GM12878 (cell line): Measurements from ENCODE around the gene FAM83D. TPM values are rescaled to one million over a fixed set of nuclear protein-coding genes. Genes with fewer than 3 reads are reported as not detected.

Experiments used
- ATAC-seq: fragments of 200-7000 bp; cut with Tn5 transposase; 3 replicates; pipeline ENCODE4 v1.9.1; 2020; ENCODE audit warnings: mild to moderate bottlenecking, moderate library complexity
- BruUV-seq: library from RNA; stranded (reverse); fragments of 400-500 nt; replicated peaks from 2 replicates; lab custom pipeline; 2021; lab: Mats Ljungman, UMichigan
- CTCF ChIA-PET: fragments of 300-600 bp; sonication (Branson Sonifier 250); formaldehyde crosslinking; extraction: SDS; loops from one replicate; lab custom pipeline; 2021; ENCODE audit warnings: inconsistent platforms; lab: Yijun Ruan, JAX
- POLR2A ChIA-PET: fragments of 350-600 bp; formaldehyde crosslinking; extraction: SDS; loops from one replicate; lab custom pipeline; 2021; ENCODE audit warnings: inconsistent platforms; lab: Charles Lee
- RAD21 ChIA-PET: fragments of 300-600 bp; sonication (Branson Sonifier 250); formaldehyde crosslinking; loops from one replicate; lab custom pipeline; 2023; ENCODE audit warnings: antibody characterized with exemption; ENCODE audit not compliant: unreplicated experiment; lab: Charles Lee
- SMC1A ChIA-PET: fragments of 300-600 bp; sonication (Branson Sonifier 250); formaldehyde crosslinking; loops from one replicate; lab custom pipeline; 2023; ENCODE audit not compliant: unreplicated experiment, uncharacterized antibody; lab: Charles Lee
- DNase-seq: peaks from one replicate; pipeline ENCODE4 v3.0.0-alpha.2; 2011; ENCODE audit warnings: low read depth, low spot score
- FAIRE-seq: peaks from 3 replicates; lab custom pipeline; 2011; peaks lifted over from hg19 to GRCh38; lab: Jason Lieb, UNC
- H2AFZ ChIP-seq: 2 replicates; pipeline ENCODE4 v1.6.0; 2011; ENCODE audit warnings: low read depth, low read length, control low read depth; ENCODE audit not compliant: control insufficient read depth
- H3K27ac ChIP-seq: 2 replicates; pipeline ENCODE4 v1.5.1; 2011; ENCODE audit warnings: control low read depth; ENCODE audit not compliant: control insufficient read depth, insufficient read depth
- H3K27me3 ChIP-seq, 2 experiments: replicated peaks in 1 of 2; 2 replicates each; pipeline versions ENCODE4 v1.6.0 to v1.6.1; 2011; ENCODE audit warnings: low read length in 1 of 2; ENCODE audit not compliant: control insufficient read depth in 2 of 2, insufficient read depth in 2 of 2
- H3K36me3 ChIP-seq, 2 experiments: 2 replicates each; pipeline ENCODE4 v1.5.1; 2011; ENCODE audit warnings: low read length in 1 of 2; ENCODE audit not compliant: control insufficient read depth in 2 of 2, insufficient read depth in 2 of 2
- H3K4me1 ChIP-seq: 2 replicates; pipeline ENCODE4 v1.6.1; 2011; ENCODE audit warnings: mild to moderate bottlenecking, low read length, moderate library complexity, mixed read lengths; ENCODE audit not compliant: control insufficient read depth, insufficient read depth
- H3K4me2 ChIP-seq: 2 replicates; pipeline ENCODE4 v1.6.0; 2011; ENCODE audit warnings: control low read depth; ENCODE audit not compliant: control insufficient read depth, insufficient read depth
- H3K4me3 ChIP-seq: fragments of 200-600 bp; sonication (generic); 2 replicates; pipeline ENCODE4 v1.5.1; 2016
- H3K79me2 ChIP-seq: 2 replicates; pipeline ENCODE4 v1.6.0; 2011; ENCODE audit warnings: low read length; ENCODE audit not compliant: control insufficient read depth, insufficient read depth
- H3K9ac ChIP-seq: 2 replicates; pipeline ENCODE4 v1.8.0; 2011; ENCODE audit warnings: low read length, control low read depth, mixed read lengths; ENCODE audit not compliant: control insufficient read depth, insufficient read depth
- H3K9me3 ChIP-seq: replicated peaks from 3 replicates; pipeline ENCODE4 v1.5.1; 2011; ENCODE audit warnings: mild to moderate bottlenecking, low read length; ENCODE audit not compliant: control insufficient read depth, insufficient read depth
- H4K20me1 ChIP-seq: 2 replicates; pipeline ENCODE4 v1.6.0; 2011; ENCODE audit not compliant: control insufficient read depth, insufficient read depth
- BRCA1 ChIP-seq: IDR thresholded peaks from 2 replicates; pipeline ENCODE4 v1.6.1; 2011; ENCODE audit warnings: low read depth, low read length, improper control_type of control experiment
- CEBPB ChIP-seq, 2 experiments: fragments of 150-350 bp in 1 of 2; IDR thresholded peaks; 2 replicates each; pipeline ENCODE4 v1.6.1; 2012 to 2014; ENCODE audit warnings: low read depth in 2 of 2, low read length in 2 of 2, borderline replicate concordance in 1 of 2, inconsistent platforms in 1 of 2
- CEBPZ ChIP-seq: fragments of 150-350 bp; IDR thresholded peaks from 2 replicates; pipeline ENCODE4 v1.6.1; 2016; ENCODE audit warnings: low read depth, low read length
- CTCF ChIP-seq, 3 experiments: IDR thresholded peaks in 2 of 3; conservative IDR thresholded peaks in 1 of 3; 2 replicates each; pipeline ENCODE4 v1.5.1; 2011; ENCODE audit warnings: low read depth in 3 of 3, low read length in 3 of 3, mild to moderate bottlenecking in 3 of 3, control low read depth in 2 of 3, moderate library complexity in 2 of 3, inconsistent platforms in 1 of 3, mixed read lengths in 1 of 3; ENCODE audit not compliant: control insufficient read depth in 2 of 3, insufficient read depth in 1 of 3; ENCODE audit errors: extremely low read depth in 1 of 3
- DPF2 ChIP-seq: fragments of 450-650 bp; IDR thresholded peaks from 2 replicates; pipeline ENCODE4 v1.6.1; 2017; ENCODE audit warnings: mild to moderate bottlenecking
- HDGF ChIP-seq: fragments of 450-650 bp; IDR thresholded peaks from 2 replicates; pipeline ENCODE4 v1.6.1; 2016; ENCODE audit warnings: antibody characterized with exemption
- MEF2A ChIP-seq: IDR thresholded peaks from 2 replicates; pipeline ENCODE4 v1.6.1; 2011; ENCODE audit warnings: low read depth, mild to moderate bottlenecking, low read length, moderate library complexity; ENCODE audit not compliant: insufficient read depth
- MTA2 ChIP-seq: fragments of 450-650 bp; IDR thresholded peaks from 2 replicates; pipeline ENCODE4 v1.6.1; 2016; ENCODE audit warnings: low read depth, mild to moderate bottlenecking, moderate library complexity
- MTA3 ChIP-seq: IDR thresholded peaks from 2 replicates; pipeline ENCODE4 v1.6.1; 2012; ENCODE audit warnings: low read length, inconsistent platforms, borderline replicate concordance
- NKRF ChIP-seq: fragments of 450-650 bp; conservative IDR thresholded peaks from 2 replicates; pipeline ENCODE4 v1.6.1; 2017; ENCODE audit warnings: mild to moderate bottlenecking, moderate library complexity
- POU2F2 ChIP-seq: IDR thresholded peaks from 3 replicates; pipeline ENCODE4 v1.6.1; 2011; ENCODE audit warnings: low read depth, mild to moderate bottlenecking, low read length, borderline replicate concordance
- SUPT20H ChIP-seq: IDR thresholded peaks from 2 replicates; pipeline ENCODE4 v1.6.1; 2011; ENCODE audit warnings: low read depth, mild to moderate bottlenecking, low read length, moderate library complexity, borderline replicate concordance; ENCODE audit not compliant: control insufficient read depth
- TARDBP ChIP-seq: IDR thresholded peaks from 2 replicates; pipeline ENCODE4 v1.6.1; 2016; ENCODE audit warnings: borderline replicate concordance
- TCF7 ChIP-seq: IDR thresholded peaks from 2 replicates; pipeline ENCODE4 v1.6.1; 2014; ENCODE audit warnings: antibody characterized with exemption, borderline replicate concordance
- USF1 ChIP-seq: IDR thresholded peaks from 2 replicates; pipeline ENCODE4 v1.6.1; 2011; ENCODE audit warnings: borderline replicate concordance, low read depth, mild to moderate bottlenecking, moderate library complexity, mixed read lengths, low read length; ENCODE audit not compliant: insufficient read depth; ENCODE audit errors: extremely low read length
- in situ Hi-C: fragments of 300-500 bp; cut with MboI; formaldehyde crosslinking; loops from 9 replicates; pipeline ENCODE4 v1.14.3; 2018; ENCODE audit warnings: mixed read lengths
- intact Hi-C: fragments of 100-400 bp; cut with micrococcal nuclease; formaldehyde crosslinking; loops from one replicate; pipeline ENCODE4 v1.14.2; 2022; ENCODE audit not compliant: unreplicated experiment
- polyA plus RNA-seq, 11 experiments: library from polyadenylated mRNA; depleted of rRNA in 4 of 11; unstranded in 6 of 11; stranded (reverse) in 5 of 11; fragments of >200 nt; fragmentation: Nextera tagmentation in 4 of 11; fragmentation: Illumina TruSeq in 1 of 11; extraction: Ambion mirVana in 4 of 11; extraction: Trizol in 1 of 11; gene quantifications; 1 replicate in 1 of 11; 2 replicates in 10 of 11; pipeline versions ENCODE4 v1.2.1 to v1.2.3, GENCODE V29; 2011 to 2016; ENCODE audit warnings: inconsistent platforms in 2 of 11, missing spikeins in 2 of 11, low read depth in 1 of 11
- total RNA-seq, 4 experiments: library from RNA; depleted of rRNA in 3 of 4; stranded (reverse); fragments of >200 nt in 3 of 4; fragmentation: Illumina TruSeq in 1 of 4; extraction: Trizol in 1 of 4; gene quantifications; 2 replicates each; pipeline versions ENCODE4 v1.2.1 to v1.2.3, GENCODE V29; 2013 to 2021

Gene FAM83D
- total and polyA plus RNA-seq, 10 of the 15 experiments (the other 5 are each of a cell fraction or from before 2014, with no cell fraction given), result 4.5 to 34.8 (median 19.2) TPM

- TF ChIP-seq CEBPZ, result no peak
- TF ChIP-seq BRCA1, result no peak
- no peak for TF ChIP-seq MTA3
- TF ChIP-seq MTA2, result no peak
- no peak for TF ChIP-seq POU2F2
- no peak for TF ChIP-seq MEF2A
- no peak for TF ChIP-seq SUPT20H
- TF ChIP-seq CEBPB (IDR thresholded peaks at IDR 0.05; ENCODE audit: borderline replicate concordance in 1 of 2, low read depth in 2 of 2, low read length in 2 of 2), result no peak
Measured at GRCh38 chr20:38970302-38970701, 44.1 kb downstream of the FAM83D start (continued).

GRCh38 chr20:38973107-38973506, 46.9 kb downstream of the FAM83D start:
- H3K36me3 ChIP-seq, result peaks cover 0 to 15% of the 10 kb centered on the region in 2 experiments; a peak in 2 of 4 replicates
- in situ Hi-C loops (no loop called here), intact Hi-C loops (no loop called here)
- ATAC-seq, result peak; percentile 66
- FAIRE-seq, result no peak
- no TSS peak for BruUV-seq
- no peak overlapping the region; the same call in 1 of the 2 replicates for H3K27ac ChIP-seq
- POLR2A ChIA-PET, result interaction anchor here (0.6 to 5.1 kb wide), 2 partner anchors 11 to 13 kb away, joined by 3 to 23 read pairs; partner anchors contain the start of gene DHX35
- no peaks in the 10 kb centered on the region for H3K4me1 ChIP-seq
- H3K27me3 ChIP-seq, result no peaks in the 10 kb centered on the region
- H3K4me2 ChIP-seq, result peak overlapping the region; percentile 24
- DNase-seq, result no peak
- RAD21 ChIA-PET, result interaction anchor here (1.1 to 1.8 kb wide), 4 partner anchors 9 to 76 kb away, joined by 3 to 11 read pairs (median 4); no protein-coding TSS in a partner anchor
- no peak overlapping the region for H3K4me3 ChIP-seq
- H4K20me1 ChIP-seq, result no peaks in the 10 kb centered on the region
- H3K9ac ChIP-seq, result no peak overlapping the region
- H3K79me2 ChIP-seq, result no peaks in the 10 kb centered on the region
- CTCF ChIA-PET, result interaction anchor here (0.9 to 1.7 kb wide), 6 partner anchors 9 to 76 kb away, joined by 3 to 7 read pairs (median 4); no protein-coding TSS in a partner anchor
- SMC1A ChIA-PET, result interaction anchor here (1.2 to 16.7 kb wide), 5 partner anchors 11 to 49 kb away, joined by 3 to 237 read pairs (median 5); partner anchors contain the start of gene DHX35
- no peaks in the 10 kb centered on the region for H3K9me3 ChIP-seq
- H2AFZ ChIP-seq, result no peak overlapping the region
- no peak for TF ChIP-seq HDGF
- no peak for TF ChIP-seq TCF7
- TF ChIP-seq TARDBP, result no peak
- no peak for TF ChIP-seq USF1
- TF ChIP-seq DPF2, result no peak
- no peak for TF ChIP-seq NKRF
- TF ChIP-seq CTCF (IDR thresholded peaks at IDR 0.05 in 2 of 3, conservative IDR thresholded peaks at IDR 0.05 in 1 of 3; ENCODE audit: control insufficient read depth in 2 of 3, extremely low read depth in 1 of 3, insufficient read depth in 1 of 3, low read depth in 3 of 3, low read length in 3 of 3), result no peak
